Liver (tissue), 9 donors: ENCODE measurements around the gene ZGPAT. TPM values are rescaled to one million over a fixed set of nuclear protein-coding genes. Genes with fewer than 3 reads are reported as not detected.

Experiments used
- DNase-seq: peaks from one replicate; pipeline ENCODE4 v3.0.0-alpha.2; 2017; ENCODE audit warnings: low spot score
- H3K27ac ChIP-seq, 2 donors: one replicate each; pipeline ENCODE4 v1.7.0; 2013; ENCODE audit warnings: inconsistent platforms in 2 of 2, low read length in 2 of 2, control low read depth in 1 of 2, low read depth in 1 of 2, mild to moderate bottlenecking in 1 of 2
- H3K27me3 ChIP-seq, 4 donors: one replicate each; pipeline versions ENCODE4 v1.6.1 to v1.7.0; 2013; ENCODE audit warnings: low read length in 3 of 4, inconsistent platforms in 1 of 4, mild to moderate bottlenecking in 1 of 4, moderate library complexity in 1 of 4; ENCODE audit not compliant: control insufficient read depth in 4 of 4, insufficient read depth in 4 of 4
- H3K36me3 ChIP-seq, 4 donors: one replicate each; pipeline versions ENCODE4 v1.6.1 to v1.7.0; 2013; ENCODE audit warnings: low read length in 3 of 4, mild to moderate bottlenecking in 3 of 4, low read depth in 1 of 4, moderate library complexity in 1 of 4; ENCODE audit not compliant: control insufficient read depth in 4 of 4, insufficient read depth in 3 of 4
- H3K4me1 ChIP-seq, 4 donors: one replicate each; pipeline versions ENCODE4 v1.6.1 to v1.7.0; 2013; ENCODE audit warnings: low read length in 3 of 4, mild to moderate bottlenecking in 3 of 4, moderate library complexity in 1 of 4; ENCODE audit not compliant: control insufficient read depth in 4 of 4, insufficient read depth in 4 of 4
- H3K4me3 ChIP-seq, 3 donors: one replicate each; pipeline versions ENCODE4 v1.6.1 to v1.7.0; 2013; ENCODE audit warnings: low read length in 3 of 3, control low read depth in 1 of 3, low read depth in 1 of 3, mild to moderate bottlenecking in 1 of 3
- H3K9ac ChIP-seq, 2 donors: one replicate each; pipeline ENCODE4 v1.7.0; 2013; ENCODE audit warnings: low read length in 2 of 2, mild to moderate bottlenecking in 2 of 2, moderate library complexity in 2 of 2, control low read depth in 1 of 2, low read depth in 1 of 2
- H3K9me3 ChIP-seq, 4 donors: one replicate each; pipeline versions ENCODE4 v1.6.1 to v1.7.0; 2013; ENCODE audit warnings: low read length in 3 of 4; ENCODE audit not compliant: control insufficient read depth in 4 of 4
- EGR1 ChIP-seq, 2 donors: IDR thresholded peaks; 2 replicates each; pipeline ENCODE4 v1.6.1; 2016 to 2018; ENCODE audit warnings: antibody characterized with exemption in 2 of 2, low read depth in 2 of 2
- FOXA2 ChIP-seq: IDR thresholded peaks from 2 replicates; pipeline ENCODE4 v1.6.1; 2016; ENCODE audit warnings: antibody characterized with exemption
- GABPA ChIP-seq, 2 donors: IDR thresholded peaks in 1 of 2; conservative IDR thresholded peaks in 1 of 2; 2 replicates each; pipeline ENCODE4 v1.6.1; 2016; ENCODE audit warnings: antibody characterized with exemption in 2 of 2, mild to moderate bottlenecking in 1 of 2, moderate library complexity in 1 of 2
- HNF4G ChIP-seq: IDR thresholded peaks from 2 replicates; pipeline ENCODE4 v1.6.1; 2016; ENCODE audit warnings: antibody characterized with exemption
- JUND ChIP-seq, 2 donors: IDR thresholded peaks; 2 replicates each; pipeline ENCODE4 v1.6.1; 2016; ENCODE audit warnings: antibody characterized with exemption in 2 of 2
- NR2F2 ChIP-seq: IDR thresholded peaks from 2 replicates; pipeline ENCODE4 v1.6.1; 2016; ENCODE audit warnings: antibody characterized with exemption
- RAD21 ChIP-seq, 2 donors: IDR thresholded peaks; 2 replicates each; pipeline ENCODE4 v1.6.1; 2016; ENCODE audit warnings: antibody characterized with exemption in 2 of 2, mild to moderate bottlenecking in 2 of 2
- RXRA ChIP-seq, 2 donors: IDR thresholded peaks; 2 replicates each; pipeline ENCODE4 v1.6.1; 2017 to 2018; ENCODE audit warnings: antibody characterized with exemption in 2 of 2, mild to moderate bottlenecking in 1 of 2
- SP1 ChIP-seq: IDR thresholded peaks from 2 replicates; pipeline ENCODE4 v1.6.1; 2018; ENCODE audit warnings: antibody characterized with exemption, mild to moderate bottlenecking
- TAF1 ChIP-seq: conservative IDR thresholded peaks from 2 replicates; pipeline ENCODE4 v1.6.1; 2016; ENCODE audit warnings: antibody characterized with exemption, mild to moderate bottlenecking
- WGBS: extraction: QIAGEN DNeasy Blood & Tissue Kit; methylation state at CpG from one replicate; pipeline ENCODE4 v1.1.7; 2013; 5-methylcytosine and 5-hydroxymethylcytosine counted together
- polyA plus RNA-seq, 2 donors: library from polyadenylated mRNA; stranded (reverse) in 1 of 2; unstranded in 1 of 2; fragments of 200-250 nt in 1 of 2; fragments of >200 nt in 1 of 2; fragmentation: Nextera tagmentation in 1 of 2; extraction: Ambion mirVana in 1 of 2; gene quantifications; one replicate each; pipeline versions ENCODE4 v1.2.1 to v1.2.3, GENCODE V29; 2013 to 2015
- total RNA-seq, 2 donors: library from RNA; depleted of rRNA; stranded (reverse); fragments of >200 nt; gene quantifications; one replicate each; pipeline ENCODE4 v1.2.3, GENCODE V29; 2014
- TF ChIP-seq, protein P1 (sequence below): IDR thresholded peaks from 2 replicates; pipeline ENCODE4 v1.6.1; 2016; ENCODE audit warnings: antibody characterized with exemption
- TF ChIP-seq, protein P2 (sequence below): IDR thresholded peaks from 2 replicates; pipeline ENCODE4 v1.6.1; 2016; ENCODE audit warnings: antibody characterized with exemption, mild to moderate bottlenecking
- TF ChIP-seq, protein P3 (sequence below): fragments of 150-350 bp; IDR thresholded peaks from 2 replicates; pipeline ENCODE4 v1.5.1; 2017; ENCODE audit warnings: improper control_type of control experiment, low read depth, low read length; ENCODE audit not compliant: missing input control
- TF ChIP-seq, protein P4 (sequence below): IDR thresholded peaks from 2 replicates; pipeline ENCODE4 v1.6.1; 2016; ENCODE audit warnings: antibody characterized with exemption
- donor health status: healthy.
- donor health status: healthy.
- donor health status: healthy.
- donor health status: healthy.
- donor health status: healthy.

The ZGPAT gene
- total and polyA plus RNA-seq, 4 donors, result 10.3 to 90.5 (median 20.5) TPM

DNA sequence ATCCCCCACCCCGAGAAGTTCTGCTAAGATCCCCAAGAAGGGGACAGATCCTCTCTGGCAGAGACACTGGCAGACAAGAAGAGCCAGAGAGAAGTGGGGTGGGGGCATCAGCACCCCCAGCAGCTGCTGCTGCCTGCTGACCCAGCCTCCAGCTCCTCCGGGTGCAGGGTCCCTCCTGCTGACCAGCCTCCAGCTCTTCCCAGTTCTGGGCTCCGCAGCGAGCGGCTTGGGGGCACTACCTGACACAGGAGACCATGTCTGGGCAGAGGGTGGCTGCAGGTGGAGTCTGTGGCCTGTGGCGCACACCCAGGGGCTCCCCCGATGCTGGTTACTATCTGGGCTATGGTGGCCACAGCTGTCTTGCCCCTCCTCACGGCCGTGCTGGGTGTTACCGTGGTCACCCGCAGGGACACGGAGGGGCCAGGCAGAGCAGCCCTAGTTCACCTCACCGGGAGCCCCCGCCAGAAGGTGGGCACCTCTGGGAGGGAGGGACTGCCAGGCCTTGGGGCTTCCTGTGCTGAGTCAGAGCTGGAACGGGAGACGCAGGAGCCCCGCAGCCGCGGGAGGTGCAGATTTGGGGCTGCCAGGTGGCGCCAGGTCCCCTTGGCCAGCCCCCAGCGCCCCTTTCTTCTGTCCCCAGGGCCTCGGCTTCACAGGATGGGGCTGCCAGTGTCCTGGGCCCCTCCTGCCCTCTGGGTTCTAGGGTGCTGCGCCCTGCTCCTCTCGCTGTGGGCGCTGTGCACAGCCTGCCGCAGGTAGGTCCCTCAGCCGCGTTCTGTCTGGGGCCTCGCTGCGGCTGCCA lies 29.3 kb downstream of the ZGPAT start:
- no peaks in the 10 kb centered on the region for H3K9me3 ChIP-seq
- DNase-seq, result peak; percentile 35
- H3K36me3 ChIP-seq, result no peaks in the 10 kb centered on the region
- WGBS, result 16% methylated on average over 30 of the region's 30 CpGs
- no peaks in the 10 kb centered on the region for H3K27me3 ChIP-seq
- H3K27ac ChIP-seq, result peak overlapping the region; percentile 11 to 43
- H3K4me3 ChIP-seq, result peak overlapping the region; percentile 4 to 86 (median 54)
- H3K4me1 ChIP-seq, result peaks cover 9 to 81% (median 51%) of the 10 kb centered on the region in 4 donors
- no peak overlapping the region for H3K9ac ChIP-seq
- TF ChIP-seq JUND (IDR thresholded peaks at IDR 0.05) (no peak), RXRA (IDR thresholded peaks at IDR 0.05) (no peak), SP1 (no peak), TAF1 (no peak)
- TF ChIP-seq, protein P1, sequence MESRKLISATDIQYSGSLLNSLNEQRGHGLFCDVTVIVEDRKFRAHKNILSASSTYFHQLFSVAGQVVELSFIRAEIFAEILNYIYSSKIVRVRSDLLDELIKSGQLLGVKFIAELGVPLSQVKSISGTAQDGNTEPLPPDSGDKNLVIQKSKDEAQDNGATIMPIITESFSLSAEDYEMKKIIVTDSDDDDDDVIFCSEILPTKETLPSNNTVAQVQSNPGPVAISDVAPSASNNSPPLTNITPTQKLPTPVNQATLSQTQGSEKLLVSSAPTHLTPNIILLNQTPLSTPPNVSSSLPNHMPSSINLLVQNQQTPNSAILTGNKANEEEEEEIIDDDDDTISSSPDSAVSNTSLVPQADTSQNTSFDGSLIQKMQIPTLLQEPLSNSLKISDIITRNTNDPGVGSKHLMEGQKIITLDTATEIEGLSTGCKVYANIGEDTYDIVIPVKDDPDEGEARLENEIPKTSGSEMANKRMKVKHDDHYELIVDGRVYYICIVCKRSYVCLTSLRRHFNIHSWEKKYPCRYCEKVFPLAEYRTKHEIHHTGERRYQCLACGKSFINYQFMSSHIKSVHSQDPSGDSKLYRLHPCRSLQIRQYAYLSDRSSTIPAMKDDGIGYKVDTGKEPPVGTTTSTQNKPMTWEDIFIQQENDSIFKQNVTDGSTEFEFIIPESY, result no peak
- TF ChIP-seq, protein P2, sequence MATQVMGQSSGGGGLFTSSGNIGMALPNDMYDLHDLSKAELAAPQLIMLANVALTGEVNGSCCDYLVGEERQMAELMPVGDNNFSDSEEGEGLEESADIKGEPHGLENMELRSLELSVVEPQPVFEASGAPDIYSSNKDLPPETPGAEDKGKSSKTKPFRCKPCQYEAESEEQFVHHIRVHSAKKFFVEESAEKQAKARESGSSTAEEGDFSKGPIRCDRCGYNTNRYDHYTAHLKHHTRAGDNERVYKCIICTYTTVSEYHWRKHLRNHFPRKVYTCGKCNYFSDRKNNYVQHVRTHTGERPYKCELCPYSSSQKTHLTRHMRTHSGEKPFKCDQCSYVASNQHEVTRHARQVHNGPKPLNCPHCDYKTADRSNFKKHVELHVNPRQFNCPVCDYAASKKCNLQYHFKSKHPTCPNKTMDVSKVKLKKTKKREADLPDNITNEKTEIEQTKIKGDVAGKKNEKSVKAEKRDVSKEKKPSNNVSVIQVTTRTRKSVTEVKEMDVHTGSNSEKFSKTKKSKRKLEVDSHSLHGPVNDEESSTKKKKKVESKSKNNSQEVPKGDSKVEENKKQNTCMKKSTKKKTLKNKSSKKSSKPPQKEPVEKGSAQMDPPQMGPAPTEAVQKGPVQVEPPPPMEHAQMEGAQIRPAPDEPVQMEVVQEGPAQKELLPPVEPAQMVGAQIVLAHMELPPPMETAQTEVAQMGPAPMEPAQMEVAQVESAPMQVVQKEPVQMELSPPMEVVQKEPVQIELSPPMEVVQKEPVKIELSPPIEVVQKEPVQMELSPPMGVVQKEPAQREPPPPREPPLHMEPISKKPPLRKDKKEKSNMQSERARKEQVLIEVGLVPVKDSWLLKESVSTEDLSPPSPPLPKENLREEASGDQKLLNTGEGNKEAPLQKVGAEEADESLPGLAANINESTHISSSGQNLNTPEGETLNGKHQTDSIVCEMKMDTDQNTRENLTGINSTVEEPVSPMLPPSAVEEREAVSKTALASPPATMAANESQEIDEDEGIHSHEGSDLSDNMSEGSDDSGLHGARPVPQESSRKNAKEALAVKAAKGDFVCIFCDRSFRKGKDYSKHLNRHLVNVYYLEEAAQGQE, result no peak

DNA sequence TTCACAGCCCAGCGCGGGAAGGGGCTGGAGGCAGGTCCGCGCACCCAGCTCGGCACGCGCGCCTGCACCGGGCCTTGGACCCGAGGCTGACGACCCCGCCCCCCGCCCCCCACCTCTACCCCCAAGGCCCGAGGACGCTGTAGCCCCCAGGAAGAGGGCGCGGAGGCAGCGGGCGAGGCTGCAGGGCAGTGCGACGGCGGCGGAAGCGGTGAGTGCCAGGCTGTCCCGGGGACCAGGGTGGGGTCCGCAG lies 29.8 kb downstream of the ZGPAT start:
- Histone ChIP-seq H3K4me1 (peaks cover 14 to 86% (median 53%) of the 10 kb centered on the region in 4 donors), H3K27ac (peak overlapping the region in 1 of 2 donors; percentile 43), H3K27me3 (no peaks in the 10 kb centered on the region), H3K4me3 (peak overlapping the region; percentile 53 to 86 (median 54)), H3K36me3 (no peaks in the 10 kb centered on the region), H3K9ac (no peak overlapping the region), H3K9me3 (no peaks in the 10 kb centered on the region)
- WGBS, result 4% methylated on average over 26 of the region's 26 CpGs
- TF ChIP-seq HNF4G (no peak), NR2F2 (no peak), JUND (IDR thresholded peaks at IDR 0.05) (no peak), FOXA2 (no peak), EGR1 (IDR thresholded peaks at IDR 0.05; ENCODE audit: low read depth in 2 of 2) (no peak), GABPA (IDR thresholded peaks at IDR 0.05 in 1 of 2, conservative IDR thresholded peaks at IDR 0.05 in 1 of 2) (no peak), RAD21 (IDR thresholded peaks at IDR 0.05) (no peak), TAF1 (no peak)
- TF ChIP-seq, protein P3, sequence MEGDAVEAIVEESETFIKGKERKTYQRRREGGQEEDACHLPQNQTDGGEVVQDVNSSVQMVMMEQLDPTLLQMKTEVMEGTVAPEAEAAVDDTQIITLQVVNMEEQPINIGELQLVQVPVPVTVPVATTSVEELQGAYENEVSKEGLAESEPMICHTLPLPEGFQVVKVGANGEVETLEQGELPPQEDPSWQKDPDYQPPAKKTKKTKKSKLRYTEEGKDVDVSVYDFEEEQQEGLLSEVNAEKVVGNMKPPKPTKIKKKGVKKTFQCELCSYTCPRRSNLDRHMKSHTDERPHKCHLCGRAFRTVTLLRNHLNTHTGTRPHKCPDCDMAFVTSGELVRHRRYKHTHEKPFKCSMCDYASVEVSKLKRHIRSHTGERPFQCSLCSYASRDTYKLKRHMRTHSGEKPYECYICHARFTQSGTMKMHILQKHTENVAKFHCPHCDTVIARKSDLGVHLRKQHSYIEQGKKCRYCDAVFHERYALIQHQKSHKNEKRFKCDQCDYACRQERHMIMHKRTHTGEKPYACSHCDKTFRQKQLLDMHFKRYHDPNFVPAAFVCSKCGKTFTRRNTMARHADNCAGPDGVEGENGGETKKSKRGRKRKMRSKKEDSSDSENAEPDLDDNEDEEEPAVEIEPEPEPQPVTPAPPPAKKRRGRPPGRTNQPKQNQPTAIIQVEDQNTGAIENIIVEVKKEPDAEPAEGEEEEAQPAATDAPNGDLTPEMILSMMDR, result no peak
- TF ChIP-seq, protein P2, result no peak
- TF ChIP-seq, protein P4, sequence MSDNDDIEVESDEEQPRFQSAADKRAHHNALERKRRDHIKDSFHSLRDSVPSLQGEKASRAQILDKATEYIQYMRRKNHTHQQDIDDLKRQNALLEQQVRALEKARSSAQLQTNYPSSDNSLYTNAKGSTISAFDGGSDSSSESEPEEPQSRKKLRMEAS, result no peak
- no peak for DNase-seq
